ENCODE measurements around the gene AFF3.

AFF3 gene

GRCh38 chr2:99537910-99538485, 604.4 kb downstream of the AFF3 start:
- Histone ChIP-seq H3K9me3 (ENCODE audit: insufficient read depth, low read length) (no peaks in the 10 kb centered on the region), H3K79me2 (ENCODE audit: low read length) (no peaks in the 10 kb centered on the region), H3K4me2 (ENCODE audit: low read length) (no peak overlapping the region), H3K27ac (ENCODE audit: low read length) (no peak overlapping the region), H3K9ac (ENCODE audit: low read length) (no peak overlapping the region), H3K27me3 (ENCODE audit: low read depth, low read length) (no peaks in the 10 kb centered on the region), H3K4me1 (ENCODE audit: low read length) (no peaks in the 10 kb centered on the region), H4K20me1 (ENCODE audit: insufficient read depth, low read length) (no peaks in the 10 kb centered on the region), H2AFZ (ENCODE audit: low read depth, low read length) (no peak overlapping the region), H3K4me3 (ENCODE audit: low read length) (no peak overlapping the region), H3K36me3 (replicated peaks; ENCODE audit: low read depth, low read length) (no peaks in the 10 kb centered on the region)
- no peak for TF ChIP-seq EZH2phosphoT487 (IDR thresholded peaks at IDR 0.05; ENCODE audit: low read depth)
- no peak for TF ChIP-seq CTCF (IDR thresholded peaks at IDR 0.05; ENCODE audit: low read depth, low read length)

- H4K20me1 ChIP-seq (ENCODE audit: insufficient read depth, low read length), result no peaks in the 10 kb centered on the region
- H3K79me2 ChIP-seq (ENCODE audit: low read length), result no peaks in the 10 kb centered on the region
- no peak overlapping the region for H3K27ac ChIP-seq (ENCODE audit: low read length)
- H3K4me3 ChIP-seq (ENCODE audit: low read length), result no peak overlapping the region
- TF ChIP-seq EZH2phosphoT487 (IDR thresholded peaks at IDR 0.05; ENCODE audit: low read depth) (no peak), CTCF (IDR thresholded peaks at IDR 0.05; ENCODE audit: low read depth, low read length) (no peak)
- H3K9me3 ChIP-seq (ENCODE audit: insufficient read depth, low read length), result no peaks in the 10 kb centered on the region
- no peak overlapping the region for H3K9ac ChIP-seq (ENCODE audit: low read length)
- H3K27me3 ChIP-seq (ENCODE audit: low read depth, low read length), result no peaks in the 10 kb centered on the region
- H2AFZ ChIP-seq (ENCODE audit: low read depth, low read length), result no peak overlapping the region
- H3K4me2 ChIP-seq (ENCODE audit: low read length), result no peak overlapping the region
- no peaks in the 10 kb centered on the region for H3K36me3 ChIP-seq (replicated peaks; ENCODE audit: low read depth, low read length)
- H3K4me1 ChIP-seq (ENCODE audit: low read length), result no peaks in the 10 kb centered on the region
Measured at GRCh38 chr2:99524056-99524455, 618.3 kb downstream of the AFF3 start.

- no peak overlapping the region for H3K9ac ChIP-seq (ENCODE audit: low read length)
- H3K27me3 ChIP-seq (ENCODE audit: low read depth, low read length), result no peaks in the 10 kb centered on the region
- H3K4me1 ChIP-seq (ENCODE audit: low read length), result no peaks in the 10 kb centered on the region
- no peak overlapping the region for H2AFZ ChIP-seq (ENCODE audit: low read depth, low read length)
- H3K9me3 ChIP-seq (ENCODE audit: insufficient read depth, low read length), result no peaks in the 10 kb centered on the region
- H3K79me2 ChIP-seq (ENCODE audit: low read length), result no peaks in the 10 kb centered on the region
- H3K4me2 ChIP-seq (ENCODE audit: low read length), result no peak overlapping the region
- H3K27ac ChIP-seq (ENCODE audit: low read length), result no peak overlapping the region
- H3K4me3 ChIP-seq (ENCODE audit: low read length), result no peak overlapping the region
- no peaks in the 10 kb centered on the region for H4K20me1 ChIP-seq (ENCODE audit: insufficient read depth, low read length)
- no peaks in the 10 kb centered on the region for H3K36me3 ChIP-seq (replicated peaks; ENCODE audit: low read depth, low read length)
- no peak for TF ChIP-seq EZH2phosphoT487 (IDR thresholded peaks at IDR 0.05; ENCODE audit: low read depth)
- TF ChIP-seq CTCF (IDR thresholded peaks at IDR 0.05; ENCODE audit: low read depth, low read length), result no peak
Measured at GRCh38 chr2:99522157-99522556, 620.2 kb downstream of the AFF3 start.

GRCh38 chr2:99520813-99521212, 621.6 kb downstream of the AFF3 start:
- TF ChIP-seq CTCF (IDR thresholded peaks at IDR 0.05; ENCODE audit: low read depth, low read length) (no peak), EZH2phosphoT487 (IDR thresholded peaks at IDR 0.05; ENCODE audit: low read depth) (no peak)
- no peak overlapping the region for H3K4me2 ChIP-seq (ENCODE audit: low read length)
- no peaks in the 10 kb centered on the region for H3K79me2 ChIP-seq (ENCODE audit: low read length)
- H3K9me3 ChIP-seq (ENCODE audit: insufficient read depth, low read length), result no peaks in the 10 kb centered on the region
- no peaks in the 10 kb centered on the region for H3K27me3 ChIP-seq (ENCODE audit: low read depth, low read length)
- H3K4me3 ChIP-seq (ENCODE audit: low read length), result no peak overlapping the region
- no peaks in the 10 kb centered on the region for H4K20me1 ChIP-seq (ENCODE audit: insufficient read depth, low read length)
- no peak overlapping the region for H3K9ac ChIP-seq (ENCODE audit: low read length)
- H3K36me3 ChIP-seq (replicated peaks; ENCODE audit: low read depth, low read length), result no peaks in the 10 kb centered on the region
- no peaks in the 10 kb centered on the region for H3K4me1 ChIP-seq (ENCODE audit: low read length)
- no peak overlapping the region for H3K27ac ChIP-seq (ENCODE audit: low read length)
- H2AFZ ChIP-seq (ENCODE audit: low read depth, low read length), result no peak overlapping the region
